ENCODE results near the gene IRS2. TPM values are rescaled to one million over a fixed set of nuclear protein-coding genes. Genes with fewer than 3 reads are reported as not detected.

The IRS2 gene
- total and polyA plus RNA-seq, 2 of the 8 experiments (the other 6 are each of a cell fraction or from before 2014, with no cell fraction given), result 2.6 to 17.0 TPM

DNA sequence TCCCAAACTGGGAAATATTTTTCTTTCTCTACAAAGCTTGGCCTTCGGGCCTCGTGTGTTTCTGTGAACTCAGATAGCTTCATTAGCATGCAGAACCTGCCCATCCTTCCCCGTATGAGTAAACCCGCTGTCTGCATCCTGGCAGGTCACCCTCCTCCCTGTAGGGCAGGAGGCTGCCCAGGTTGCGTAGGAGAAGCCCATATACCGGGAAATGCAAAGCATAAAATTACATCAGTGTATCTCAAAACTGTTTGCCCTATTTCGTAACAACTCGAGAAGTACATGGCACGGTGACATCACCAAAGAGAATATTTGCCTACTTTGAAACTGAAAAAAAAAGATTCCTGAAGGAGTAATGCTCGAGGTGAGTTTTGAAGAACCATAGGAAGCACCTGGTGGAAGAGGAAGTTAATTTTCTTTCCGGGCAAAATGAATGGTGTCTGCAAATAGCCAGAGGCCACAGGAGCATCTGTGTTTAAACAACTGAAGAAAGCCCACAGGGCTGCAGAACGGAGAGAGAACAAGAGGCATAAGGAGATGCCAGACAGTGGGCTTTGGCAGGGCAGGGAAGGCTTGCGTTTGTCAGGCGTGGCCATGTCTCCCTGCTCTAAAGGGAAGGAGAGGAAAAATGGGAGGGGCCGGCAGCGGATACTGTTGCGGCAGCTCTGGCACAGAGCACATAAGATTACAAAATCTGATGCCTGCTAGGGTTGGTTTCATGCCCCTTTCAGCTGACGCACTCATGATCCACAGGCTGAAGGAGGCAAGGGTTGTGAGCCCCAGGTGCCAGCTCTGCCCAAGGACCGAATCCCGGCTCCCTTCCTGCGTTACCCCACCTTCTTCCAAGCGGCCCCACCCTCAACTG is 81.4 kb downstream of the IRS2 start:
- Histone ChIP-seq H3K79me1 (ENCODE audit: low read depth, low read length) (no peaks in the 10 kb centered on the region), H2BK5ac (ENCODE audit: low read depth, low read length) (no peak overlapping the region), H2BK120ac (replicated peaks; ENCODE audit: low read depth, low read length) (no peak overlapping the region), H3K4me2 (ENCODE audit: insufficient read depth in 1 of 2, low read depth in 2 of 2, low read length in 2 of 2) (no peak overlapping the region), H3K56ac (replicated peaks; ENCODE audit: insufficient read length, low read depth, low read length) (no peak overlapping the region), H3K27me3 (replicated peaks in 1 of 4; ENCODE audit: control insufficient read depth in 3 of 4, extremely low read depth in 1 of 4, insufficient read depth in 3 of 4, low read length in 3 of 4) (no peaks in the 10 kb centered on the region), H2BK12ac (ENCODE audit: low read depth, low read length) (no peak overlapping the region), H2BK15ac (ENCODE audit: low read length) (no peak overlapping the region), H4K91ac (replicated peaks; ENCODE audit: insufficient read length, low read length) (no peak overlapping the region), H3K23me2 (ENCODE audit: low read depth, low read length) (no peaks in the 10 kb centered on the region), H3K4me3 (ENCODE audit: extremely low read depth in 1 of 4, insufficient read depth in 2 of 4, low read depth in 3 of 4, low read length in 4 of 4) (no peak overlapping the region), H3K18ac (ENCODE audit: extremely low read depth, low read length) (no peak overlapping the region), H2BK20ac (ENCODE audit: low read length) (no peak overlapping the region), H4K8ac (ENCODE audit: extremely low read depth, insufficient read depth, low read length) (no peak overlapping the region), H3K4me1 (replicated peaks in 1 of 4; ENCODE audit: control insufficient read depth in 3 of 4, insufficient read depth in 4 of 4, low read length in 3 of 4) (peaks cover 0 to 2% (median 0%) of the 10 kb centered on the region in 4 experiments; a peak in 1 of 7 replicates), H3K9ac (replicated peaks in 1 of 4; ENCODE audit: extremely low read depth in 1 of 4, low read depth in 3 of 4, low read length in 3 of 4) (no peak overlapping the region), H4K5ac (ENCODE audit: insufficient read length, low read depth, low read length) (no peak overlapping the region), H3K79me2 (ENCODE audit: control insufficient read depth in 1 of 2, insufficient read depth in 2 of 2, low read length in 2 of 2) (no peaks in the 10 kb centered on the region), H3K14ac (ENCODE audit: insufficient read length) (no peak overlapping the region), H3K4ac (replicated peaks; ENCODE audit: insufficient read length, low read depth, low read length) (no peak overlapping the region), H3K23ac (ENCODE audit: insufficient read length) (no peak overlapping the region), H2AFZ (ENCODE audit: low read length) (no peak overlapping the region), H3K36me3 (ENCODE audit: control insufficient read depth in 2 of 4, insufficient read depth in 4 of 4, low read length in 3 of 4) (no peaks in the 10 kb centered on the region), H3K9me3 (ENCODE audit: insufficient read depth in 2 of 2, low read depth in 1 of 2, low read length in 1 of 2) (peaks cover 3 to 6% of the 10 kb centered on the region in 2 experiments; a peak in 2 of 4 replicates), H4K20me1 (replicated peaks in 1 of 2; ENCODE audit: control insufficient read depth in 1 of 2, insufficient read depth in 2 of 2, low read length in 2 of 2) (no peaks in the 10 kb centered on the region), H2AK5ac (ENCODE audit: low read depth, low read length) (no peak overlapping the region), H3K27ac (ENCODE audit: low read depth, low read length) (no peak overlapping the region)
- ChIA-PET POLR2A (ENCODE audit: partially characterized antibody) (no interaction called here), CTCF (ENCODE audit: partially characterized antibody) (interaction anchor here (0.6 to 1.1 kb wide), 3 partner anchors 17 to 127 kb away, joined by 3 to 4 read pairs (median 4); no protein-coding TSS in a partner anchor)
- 93% methylated on average over 22 of the region's 22 CpGs; no CpG with 5 or more reads in 1 of the 2 experiments for WGBS, 2 experiments (ENCODE audit: extremely low coverage in 1 of 2, insufficient coverage in 1 of 2, insufficient read length in 1 of 2, insufficient replicate concordance in 2 of 2, low coverage in 1 of 2, low lambda C conversion rate in 2 of 2, missing lambda C conversion rate in 1 of 2)
- no peak for DNase-seq (ENCODE audit: low read depth in 1 of 2, low spot score in 2 of 2)
- no peak for FAIRE-seq
- TF ChIP-seq, protein P1, sequence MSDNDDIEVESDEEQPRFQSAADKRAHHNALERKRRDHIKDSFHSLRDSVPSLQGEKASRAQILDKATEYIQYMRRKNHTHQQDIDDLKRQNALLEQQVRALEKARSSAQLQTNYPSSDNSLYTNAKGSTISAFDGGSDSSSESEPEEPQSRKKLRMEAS (IDR thresholded peaks at IDR 0.05), result no peak
- TF ChIP-seq JUND (IDR thresholded peaks at IDR 0.05; ENCODE audit: low read length) (no peak), CTBP2 (IDR thresholded peaks at IDR 0.05; ENCODE audit: borderline replicate concordance, insufficient read depth, insufficient read length, low read length) (no peak), CEBPB (IDR thresholded peaks at IDR 0.05; ENCODE audit: low read depth, low read length) (no peak), POLR2A (IDR thresholded peaks at IDR 0.05; ENCODE audit: control extremely low read depth in 1 of 2, low read depth in 2 of 2, low read length in 2 of 2) (no peak), KDM1A (IDR thresholded peaks at IDR 0.05; ENCODE audit: borderline replicate concordance, low read length) (no peak), MAFK (IDR thresholded peaks at IDR 0.05; ENCODE audit: low read depth, low read length) (no peak), POU5F1 (IDR thresholded peaks at IDR 0.05; ENCODE audit: low read depth, low read length) (no peak), TAF1 (IDR thresholded peaks at IDR 0.05; ENCODE audit: low read depth, low read length) (no peak), NRF1 (IDR thresholded peaks at IDR 0.05; ENCODE audit: low read depth, low read length) (no peak), JUN (IDR thresholded peaks at IDR 0.05; ENCODE audit: low read depth, low read length) (no peak), SUZ12 (IDR thresholded peaks at IDR 0.05; ENCODE audit: low read length) (no peak), SP4 (IDR thresholded peaks at IDR 0.05; ENCODE audit: low read length) (no peak)

All from H1 (cell line).